C4-2B (cell line): ENCODE data around the gene TNFRSF8.

Experiments
- ZFX ChIP-seq: fragments of 450-650 bp; IDR thresholded peaks from 2 replicates; pipeline ENCODE4 v1.6.1; 2017
- TF ChIP-seq, protein P1 (sequence below): fragments of 450-650 bp; conservative IDR thresholded peaks from 2 replicates; pipeline ENCODE4 v1.5.1; 2017; ENCODE audit warnings: mild to moderate bottlenecking

DNA sequence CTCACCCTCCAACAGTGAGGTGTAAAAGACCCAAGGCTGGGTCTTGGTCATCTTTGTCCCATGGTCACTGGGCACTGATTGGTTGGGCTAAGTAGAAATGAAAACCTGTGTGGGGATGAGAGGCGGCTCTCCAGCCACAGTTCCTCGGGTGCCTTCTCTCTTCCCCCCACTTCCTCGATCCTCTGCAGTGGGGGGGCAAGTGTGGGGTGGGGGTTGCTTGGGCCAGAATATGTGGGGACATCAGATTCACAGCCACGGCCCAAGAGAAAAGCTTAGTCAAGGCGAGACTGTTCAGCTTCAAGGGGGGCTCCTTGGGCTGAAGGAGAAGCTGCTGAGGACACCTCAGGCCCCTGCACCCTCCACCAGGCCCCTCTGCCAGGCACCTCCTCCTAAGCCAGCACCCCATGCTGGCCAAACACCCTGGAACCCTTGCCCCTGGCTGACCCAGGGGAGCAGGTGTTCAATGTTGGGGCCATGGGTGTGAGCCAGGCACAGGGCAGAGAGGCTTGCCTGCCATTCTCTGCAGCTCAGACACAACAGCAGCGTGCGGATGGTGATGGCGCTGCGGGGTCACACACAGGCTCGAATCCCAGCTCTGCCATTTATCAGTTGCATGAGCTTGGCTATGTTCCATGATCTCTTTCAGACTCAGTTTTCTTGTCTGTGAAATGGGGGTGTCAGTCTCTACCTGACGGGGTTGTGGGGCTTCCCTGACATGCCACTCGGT lies 82.7 kb downstream of the TNFRSF8 start:
- TF ChIP-seq, protein P1, sequence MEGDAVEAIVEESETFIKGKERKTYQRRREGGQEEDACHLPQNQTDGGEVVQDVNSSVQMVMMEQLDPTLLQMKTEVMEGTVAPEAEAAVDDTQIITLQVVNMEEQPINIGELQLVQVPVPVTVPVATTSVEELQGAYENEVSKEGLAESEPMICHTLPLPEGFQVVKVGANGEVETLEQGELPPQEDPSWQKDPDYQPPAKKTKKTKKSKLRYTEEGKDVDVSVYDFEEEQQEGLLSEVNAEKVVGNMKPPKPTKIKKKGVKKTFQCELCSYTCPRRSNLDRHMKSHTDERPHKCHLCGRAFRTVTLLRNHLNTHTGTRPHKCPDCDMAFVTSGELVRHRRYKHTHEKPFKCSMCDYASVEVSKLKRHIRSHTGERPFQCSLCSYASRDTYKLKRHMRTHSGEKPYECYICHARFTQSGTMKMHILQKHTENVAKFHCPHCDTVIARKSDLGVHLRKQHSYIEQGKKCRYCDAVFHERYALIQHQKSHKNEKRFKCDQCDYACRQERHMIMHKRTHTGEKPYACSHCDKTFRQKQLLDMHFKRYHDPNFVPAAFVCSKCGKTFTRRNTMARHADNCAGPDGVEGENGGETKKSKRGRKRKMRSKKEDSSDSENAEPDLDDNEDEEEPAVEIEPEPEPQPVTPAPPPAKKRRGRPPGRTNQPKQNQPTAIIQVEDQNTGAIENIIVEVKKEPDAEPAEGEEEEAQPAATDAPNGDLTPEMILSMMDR: no peak
- no peak for TF ChIP-seq ZFX
